Posterior vena cava (tissue), 2 donors: Measurements from ENCODE around the gene RARRES1. TPM values are rescaled to one million over a fixed set of nuclear protein-coding genes. Genes with fewer than 3 reads are reported as not detected.
"Not testable (repeated sequence)": the region's sequence is repeated elsewhere in the genome, so short reads cannot be mapped to it uniquely, and the experiment has no call there.

Source experiments
- DNase-seq: peaks from one replicate; pipeline ENCODE4 v3.0.0-alpha.2; 2020; ENCODE audit warnings: low spot score
- intact Hi-C, 2 donors: fragments of 100-400 bp; cut with DNase I; formaldehyde crosslinking; loops; one replicate each; pipeline versions ENCODE4 v1.14.1 to v1.14.2; 2022 to 2023
- total RNA-seq, 2 donors: library from RNA; stranded (reverse); fragmentation: NEBNext Ultra II Directional; extraction: Animal tissue kit (Norgen Biotek cat#: 25700); gene quantifications; one replicate each; pipeline ENCODE4 v1.2.1, GENCODE V29; 2021
- donor health status: DM: yes; HTN: yes; CAD: no.
- donor health status: DM: yes; HTN: yes; CAD: no.

RARRES1 gene
- total RNA-seq, 2 donors from 2014 or later = 424 to 446 TPM

- intact Hi-C loops = no loop called here
These were observed 20.4 kb downstream of the RARRES1 start for GRCh38 chr3:158711886-158712285.

GRCh38 chr3:158710601-158711000 is 21.7 kb downstream of the RARRES1 start:
- intact Hi-C loops = no loop called here

More at GRCh38 chr3:158711886-158712285, 20.4 kb downstream of the RARRES1 start:
- DNase-seq = no peak

GRCh38 chr3:158709666-158710083 is 22.6 kb downstream of the RARRES1 start:
- intact Hi-C loops = no loop called here
- peak; percentile 82 for DNase-seq

More at GRCh38 chr3:158710601-158711000, 21.7 kb downstream of the RARRES1 start:
- no peak for DNase-seq

GRCh38 chr3:158703566-158703965 is 28.7 kb downstream of the RARRES1 start:
- DNase-seq = no peak
- intact Hi-C loops = no loop called here

- DNase-seq = no peak
- intact Hi-C loops = no loop called here
These were observed 29.3 kb downstream of the RARRES1 start for GRCh38 chr3:158702815-158703481.

GRCh38 chr3:158701420-158702065 is 30.7 kb downstream of the RARRES1 start:
- intact Hi-C loops = no loop called here
- DNase-seq = no peak

GRCh38 chr3:158700559-158700958 is 31.7 kb downstream of the RARRES1 start:
- intact Hi-C loops = no loop called here
- no peak for DNase-seq

- intact Hi-C loops = no loop called here
- no peak for DNase-seq
These were observed 35.6 kb downstream of the RARRES1 start for GRCh38 chr3:158696618-158697017.

- DNase-seq, intact Hi-C loops: not testable (repeated sequence)
These were observed 38.3 kb downstream of the RARRES1 start for GRCh38 chr3:158693866-158694456.

- intact Hi-C loops = no loop called here
These were observed 47.1 kb downstream of the RARRES1 start for GRCh38 chr3:158685159-158685558.

GRCh38 chr3:158683230-158683962 is 48.9 kb downstream of the RARRES1 start:
- no peak for DNase-seq
- intact Hi-C loops = no loop called here

More at GRCh38 chr3:158685159-158685558, 47.1 kb downstream of the RARRES1 start:
- DNase-seq = no peak

GRCh38 chr3:158680861-158681260 is 51.4 kb downstream of the RARRES1 start:
- DNase-seq = no peak
- intact Hi-C loops = no loop called here

GRCh38 chr3:158679547-158680000 is 52.7 kb downstream of the RARRES1 start:
- DNase-seq = no peak
- intact Hi-C loops = no loop called here

GRCh38 chr3:158678687-158679086 is 53.6 kb downstream of the RARRES1 start:
- DNase-seq = no peak
- intact Hi-C loops = no loop called here

GRCh38 chr3:158672215-158673176 is 59.8 kb downstream of the RARRES1 start, which contains the start of gene LXN:
TSS of gene LXN (minus strand) at chr3:158672648. CDS start at chr3:158672478, 170 bp downstream.
- intact Hi-C loops = no loop called here
- DNase-seq = peak; percentile 95

- intact Hi-C loops = no loop called here
These were observed 60.4 kb downstream of the RARRES1 start for GRCh38 chr3:158671821-158672214.

GRCh38 chr3:158668506-158668905 is 63.8 kb downstream of the RARRES1 start:
- intact Hi-C loops = loop anchor here in 1 of 2 donors (10.0 kb wide), 1 partner anchor 126 kb away; no protein-coding TSS in a partner anchor
- no peak for DNase-seq

More at GRCh38 chr3:158671821-158672214, 60.4 kb downstream of the RARRES1 start:
- DNase-seq = no peak

- DNase-seq = no peak
- intact Hi-C loops = loop anchor here in 1 of 2 donors (10.0 kb wide), 1 partner anchor 128 kb away; no protein-coding TSS in a partner anchor
These were observed 65.8 kb downstream of the RARRES1 start for GRCh38 chr3:158666416-158666815.
